ENCODE measurements around the gene UBE2I.
"Not testable (repeated sequence)": the region's sequence is repeated elsewhere in the genome, so short reads cannot be mapped to it uniquely, and the experiment has no call there.

UBE2I gene

DNA sequence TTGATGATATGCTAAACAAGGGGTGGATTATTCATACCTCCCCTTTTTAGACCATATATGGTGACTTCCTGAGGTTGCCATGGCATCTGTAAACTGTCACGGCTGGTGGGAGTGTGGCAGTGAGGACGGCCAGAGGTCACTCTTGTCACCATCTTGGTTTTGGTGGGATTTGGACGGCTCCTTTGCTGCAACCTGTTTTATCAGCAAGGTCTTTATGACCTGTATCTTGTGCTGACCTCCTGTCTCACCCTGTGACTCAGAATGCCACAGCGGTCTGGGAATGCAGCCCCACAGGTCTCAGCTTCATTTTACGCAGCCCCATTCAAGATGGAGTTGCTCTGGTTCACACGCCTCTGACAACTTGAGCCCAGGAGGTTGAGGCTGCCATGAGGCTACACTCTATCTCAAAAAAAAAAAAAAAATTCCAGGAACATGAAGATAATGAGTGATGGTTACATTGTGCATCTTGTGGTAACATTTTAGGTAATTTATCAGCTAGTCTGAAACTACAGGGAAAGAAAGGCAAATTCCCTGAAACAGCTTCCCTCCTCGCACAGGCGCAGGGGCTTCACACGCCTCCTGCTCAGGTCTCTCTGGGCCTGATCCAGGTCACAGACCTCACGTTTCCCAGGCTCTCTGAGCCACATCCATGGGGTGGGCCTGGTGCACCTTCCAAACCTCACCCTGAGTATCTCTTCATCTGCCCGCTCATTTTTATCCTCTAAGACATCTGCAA lies 15.3 kb upstream of the UBE2I start:
- Histone ChIP-seq H3K27ac (replicated peaks) (no peak overlapping the region), H3K4me3 (replicated peaks; ENCODE audit: insufficient read depth, low read length) (no peak overlapping the region), H3K27me3 (ENCODE audit: insufficient read depth, poor library complexity, severe bottlenecking) (peaks cover 12% of the 10 kb centered on the region)
- TF ChIP-seq GABPA (IDR thresholded peaks at IDR 0.05; ENCODE audit: low read depth): no peak
- TF ChIP-seq, protein P1, sequence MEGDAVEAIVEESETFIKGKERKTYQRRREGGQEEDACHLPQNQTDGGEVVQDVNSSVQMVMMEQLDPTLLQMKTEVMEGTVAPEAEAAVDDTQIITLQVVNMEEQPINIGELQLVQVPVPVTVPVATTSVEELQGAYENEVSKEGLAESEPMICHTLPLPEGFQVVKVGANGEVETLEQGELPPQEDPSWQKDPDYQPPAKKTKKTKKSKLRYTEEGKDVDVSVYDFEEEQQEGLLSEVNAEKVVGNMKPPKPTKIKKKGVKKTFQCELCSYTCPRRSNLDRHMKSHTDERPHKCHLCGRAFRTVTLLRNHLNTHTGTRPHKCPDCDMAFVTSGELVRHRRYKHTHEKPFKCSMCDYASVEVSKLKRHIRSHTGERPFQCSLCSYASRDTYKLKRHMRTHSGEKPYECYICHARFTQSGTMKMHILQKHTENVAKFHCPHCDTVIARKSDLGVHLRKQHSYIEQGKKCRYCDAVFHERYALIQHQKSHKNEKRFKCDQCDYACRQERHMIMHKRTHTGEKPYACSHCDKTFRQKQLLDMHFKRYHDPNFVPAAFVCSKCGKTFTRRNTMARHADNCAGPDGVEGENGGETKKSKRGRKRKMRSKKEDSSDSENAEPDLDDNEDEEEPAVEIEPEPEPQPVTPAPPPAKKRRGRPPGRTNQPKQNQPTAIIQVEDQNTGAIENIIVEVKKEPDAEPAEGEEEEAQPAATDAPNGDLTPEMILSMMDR (IDR thresholded peaks at IDR 0.05; ENCODE audit: insufficient read depth, low read length): no peak
- no peak for TF ChIP-seq POLR2AphosphoS5 (IDR thresholded peaks at IDR 0.05; ENCODE audit: low read depth)
- TF ChIP-seq, protein P2, sequence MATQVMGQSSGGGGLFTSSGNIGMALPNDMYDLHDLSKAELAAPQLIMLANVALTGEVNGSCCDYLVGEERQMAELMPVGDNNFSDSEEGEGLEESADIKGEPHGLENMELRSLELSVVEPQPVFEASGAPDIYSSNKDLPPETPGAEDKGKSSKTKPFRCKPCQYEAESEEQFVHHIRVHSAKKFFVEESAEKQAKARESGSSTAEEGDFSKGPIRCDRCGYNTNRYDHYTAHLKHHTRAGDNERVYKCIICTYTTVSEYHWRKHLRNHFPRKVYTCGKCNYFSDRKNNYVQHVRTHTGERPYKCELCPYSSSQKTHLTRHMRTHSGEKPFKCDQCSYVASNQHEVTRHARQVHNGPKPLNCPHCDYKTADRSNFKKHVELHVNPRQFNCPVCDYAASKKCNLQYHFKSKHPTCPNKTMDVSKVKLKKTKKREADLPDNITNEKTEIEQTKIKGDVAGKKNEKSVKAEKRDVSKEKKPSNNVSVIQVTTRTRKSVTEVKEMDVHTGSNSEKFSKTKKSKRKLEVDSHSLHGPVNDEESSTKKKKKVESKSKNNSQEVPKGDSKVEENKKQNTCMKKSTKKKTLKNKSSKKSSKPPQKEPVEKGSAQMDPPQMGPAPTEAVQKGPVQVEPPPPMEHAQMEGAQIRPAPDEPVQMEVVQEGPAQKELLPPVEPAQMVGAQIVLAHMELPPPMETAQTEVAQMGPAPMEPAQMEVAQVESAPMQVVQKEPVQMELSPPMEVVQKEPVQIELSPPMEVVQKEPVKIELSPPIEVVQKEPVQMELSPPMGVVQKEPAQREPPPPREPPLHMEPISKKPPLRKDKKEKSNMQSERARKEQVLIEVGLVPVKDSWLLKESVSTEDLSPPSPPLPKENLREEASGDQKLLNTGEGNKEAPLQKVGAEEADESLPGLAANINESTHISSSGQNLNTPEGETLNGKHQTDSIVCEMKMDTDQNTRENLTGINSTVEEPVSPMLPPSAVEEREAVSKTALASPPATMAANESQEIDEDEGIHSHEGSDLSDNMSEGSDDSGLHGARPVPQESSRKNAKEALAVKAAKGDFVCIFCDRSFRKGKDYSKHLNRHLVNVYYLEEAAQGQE (IDR thresholded peaks at IDR 0.05; ENCODE audit: insufficient replicate concordance, low read depth): no peak
- no peak for TF ChIP-seq SPI1 (IDR thresholded peaks at IDR 0.05; ENCODE audit: borderline replicate concordance, low read depth)
- no peak for DNase-seq (ENCODE audit: low read depth in 1 of 2, low spot score in 1 of 2)

DNA sequence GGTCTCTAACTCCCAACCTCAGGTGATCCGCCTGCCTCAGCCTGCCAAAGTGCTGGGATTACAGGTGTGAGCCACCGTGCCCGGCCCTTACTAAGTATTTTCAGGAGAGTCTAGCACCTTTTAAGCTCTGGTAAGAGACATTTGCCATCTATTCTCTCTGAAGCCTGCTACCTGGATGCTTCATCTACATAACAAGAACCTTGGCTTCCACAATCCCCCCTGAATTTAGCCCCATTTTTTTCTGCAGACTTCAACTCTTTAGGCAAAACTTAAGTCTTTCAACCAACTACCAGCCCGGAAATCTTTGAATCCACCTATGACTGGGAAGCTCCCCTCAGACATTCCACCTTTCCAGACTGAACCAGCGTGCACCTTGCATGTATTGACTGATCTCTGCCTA lies 14.0 kb upstream of the UBE2I start:
- no peak for TF ChIP-seq GABPA (IDR thresholded peaks at IDR 0.05; ENCODE audit: low read depth)
- TF ChIP-seq POLR2AphosphoS5 (IDR thresholded peaks at IDR 0.05; ENCODE audit: low read depth): no peak
- TF ChIP-seq SPI1 (IDR thresholded peaks at IDR 0.05; ENCODE audit: borderline replicate concordance, low read depth): no peak
- TF ChIP-seq, protein P1 (IDR thresholded peaks at IDR 0.05; ENCODE audit: insufficient read depth, low read length): no peak
- TF ChIP-seq, protein P2 (IDR thresholded peaks at IDR 0.05; ENCODE audit: insufficient replicate concordance, low read depth): no peak
- Histone ChIP-seq H3K27ac (replicated peaks) (no peak overlapping the region), H3K4me3 (replicated peaks; ENCODE audit: insufficient read depth, low read length) (no peak overlapping the region), H3K27me3 (ENCODE audit: insufficient read depth, poor library complexity, severe bottlenecking) (peaks cover 2% of the 10 kb centered on the region)
- no peak for DNase-seq (ENCODE audit: low read depth in 1 of 2, low spot score in 1 of 2)

DNA sequence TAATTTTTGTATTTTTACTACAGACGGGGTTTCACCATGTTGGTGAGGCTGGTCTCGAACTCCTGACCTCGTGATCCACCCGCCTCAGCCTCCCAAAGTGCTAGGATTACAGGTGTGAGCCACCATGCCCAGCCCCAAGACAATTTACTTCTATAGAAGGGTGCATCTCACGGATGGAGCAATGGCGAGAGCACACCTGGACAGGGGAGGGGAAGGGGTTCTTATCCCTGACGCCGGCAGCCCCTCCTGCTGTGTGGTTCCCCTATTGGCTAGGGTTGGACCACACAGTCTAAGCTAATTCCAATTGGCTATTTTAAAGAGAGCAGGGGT lies 12.8 kb upstream of the UBE2I start:
- DNase-seq (ENCODE audit: low read depth in 1 of 2, low spot score in 1 of 2); H3K27ac ChIP-seq (replicated peaks); H3K4me3 ChIP-seq (replicated peaks; ENCODE audit: insufficient read depth, low read length); H3K27me3 ChIP-seq (ENCODE audit: insufficient read depth, poor library complexity, severe bottlenecking): not testable (repeated sequence)

DNA sequence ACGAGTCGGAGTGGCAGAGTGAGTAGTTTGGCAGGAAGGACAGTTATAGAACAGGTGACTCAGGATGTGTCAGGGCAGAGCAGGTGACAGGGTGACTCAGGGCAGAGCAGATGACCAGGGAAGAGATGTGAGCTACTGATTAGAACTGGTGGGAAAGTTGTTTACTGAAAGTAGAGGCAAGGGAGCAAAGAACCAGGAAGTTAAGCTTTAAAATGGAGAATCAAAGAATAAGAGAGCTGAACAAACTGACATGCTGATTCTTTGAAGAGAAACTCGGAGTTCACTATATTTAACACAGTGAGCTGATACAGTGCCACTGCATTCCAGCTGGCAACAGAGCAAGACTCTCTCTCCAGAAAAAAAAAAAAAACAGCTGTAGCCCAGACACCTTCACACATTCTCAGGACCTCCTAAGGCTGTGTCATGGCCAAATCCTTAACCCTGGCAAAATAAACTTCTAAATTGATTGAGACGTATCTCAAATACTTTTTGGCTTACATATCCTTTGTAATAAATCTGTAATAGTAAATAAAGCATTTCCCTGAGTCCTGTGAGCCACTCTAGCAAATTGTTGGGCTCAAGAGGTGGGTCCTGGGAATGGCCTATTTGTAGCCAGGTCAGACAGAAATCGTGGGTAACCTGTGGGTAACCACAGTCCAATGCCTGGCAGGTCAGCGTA lies 12.3 kb upstream of the UBE2I start:
- Histone ChIP-seq H3K4me3 (replicated peaks; ENCODE audit: insufficient read depth, low read length) (no peak overlapping the region), H3K27ac (replicated peaks) (no peak overlapping the region), H3K27me3 (ENCODE audit: insufficient read depth, poor library complexity, severe bottlenecking) (no peaks in the 10 kb centered on the region)
- TF ChIP-seq, protein P1 (IDR thresholded peaks at IDR 0.05; ENCODE audit: insufficient read depth, low read length): no peak
- no peak for TF ChIP-seq POLR2AphosphoS5 (IDR thresholded peaks at IDR 0.05; ENCODE audit: low read depth)
- no peak for DNase-seq (ENCODE audit: low read depth in 1 of 2, low spot score in 1 of 2)
